NB4 (cell line): Measurements from ENCODE around the gene PCBP4.
A peak's percentile ranks its signal among the peaks of the same experiment; 100 is the strongest.

ENCODE experiments used
- CTCF ChIP-seq: IDR thresholded peaks from one replicate; pipeline ENCODE4 v1.5.1; 2012; ENCODE audit warnings: low read depth, low read length
- POLR2A ChIP-seq: IDR thresholded peaks from 2 replicates; pipeline ENCODE4 v1.6.1; 2011; ENCODE audit warnings: mild to moderate bottlenecking; ENCODE audit not compliant: insufficient read length; ENCODE audit errors: extremely low read depth

- TF ChIP-seq CTCF = peak; percentile 61
- TF ChIP-seq POLR2A = no peak
These were observed 47.4 kb upstream of the PCBP4 start for GRCh38 chr3:52014613-52015012.
